ENCODE measurements around the gene NRCAM.

The NRCAM gene

DNA sequence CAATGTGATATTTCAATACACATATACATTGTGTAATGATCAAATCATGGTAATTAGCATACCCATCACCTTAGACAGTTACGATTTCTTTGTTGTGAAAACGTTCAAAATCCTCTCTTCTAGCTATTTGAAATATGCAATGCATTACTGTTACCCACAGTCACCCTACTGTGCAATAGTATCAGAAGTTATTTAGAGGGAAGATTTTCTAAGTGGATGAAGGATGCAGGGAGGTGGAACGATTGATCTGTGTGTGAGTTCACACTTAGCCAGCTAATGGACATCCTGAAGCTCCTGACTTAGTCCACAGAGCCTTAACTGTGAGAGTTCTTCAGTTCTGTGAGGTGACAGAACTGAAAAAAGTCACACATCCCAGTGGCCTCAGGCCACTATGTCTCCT lies 228.9 kb downstream of the NRCAM start:
- FAIRE-seq (peak; percentile 13), DNase-seq (ENCODE audit: insufficient read length, low spot score) (no peak)
- TF ChIP-seq TAF1 (IDR thresholded peaks at IDR 0.05; ENCODE audit: low read depth, low read length), result no peak
- no peak for TF ChIP-seq POU2F2 (IDR thresholded peaks at IDR 0.05; ENCODE audit: low read depth, low read length)
- TF ChIP-seq POLR2A (IDR thresholded peaks at IDR 0.05; ENCODE audit: low read depth, low read length), result no peak
- no peak for TF ChIP-seq SPI1 (IDR thresholded peaks at IDR 0.05; ENCODE audit: low read depth, low read length)
- no peak for TF ChIP-seq PAX5 (IDR thresholded peaks at IDR 0.05; ENCODE audit: insufficient read depth, low read length, severe bottlenecking)
- TF ChIP-seq POLR2AphosphoS5 (IDR thresholded peaks at IDR 0.05; ENCODE audit: low read depth, low read length), result no peak

GRCh38 chr7:108226816-108227299 lies 229.4 kb downstream of the NRCAM start:
- TF ChIP-seq POLR2A (IDR thresholded peaks at IDR 0.05; ENCODE audit: low read depth, low read length) (no peak), SPI1 (IDR thresholded peaks at IDR 0.05; ENCODE audit: low read depth, low read length) (no peak), PAX5 (IDR thresholded peaks at IDR 0.05; ENCODE audit: insufficient read depth, low read length, severe bottlenecking) (no peak), POU2F2 (IDR thresholded peaks at IDR 0.05; ENCODE audit: low read depth, low read length) (no peak), TAF1 (IDR thresholded peaks at IDR 0.05; ENCODE audit: low read depth, low read length) (no peak), POLR2AphosphoS5 (IDR thresholded peaks at IDR 0.05; ENCODE audit: low read depth, low read length) (no peak)
- FAIRE-seq (no peak), DNase-seq (ENCODE audit: insufficient read length, low spot score) (no peak)

DNA sequence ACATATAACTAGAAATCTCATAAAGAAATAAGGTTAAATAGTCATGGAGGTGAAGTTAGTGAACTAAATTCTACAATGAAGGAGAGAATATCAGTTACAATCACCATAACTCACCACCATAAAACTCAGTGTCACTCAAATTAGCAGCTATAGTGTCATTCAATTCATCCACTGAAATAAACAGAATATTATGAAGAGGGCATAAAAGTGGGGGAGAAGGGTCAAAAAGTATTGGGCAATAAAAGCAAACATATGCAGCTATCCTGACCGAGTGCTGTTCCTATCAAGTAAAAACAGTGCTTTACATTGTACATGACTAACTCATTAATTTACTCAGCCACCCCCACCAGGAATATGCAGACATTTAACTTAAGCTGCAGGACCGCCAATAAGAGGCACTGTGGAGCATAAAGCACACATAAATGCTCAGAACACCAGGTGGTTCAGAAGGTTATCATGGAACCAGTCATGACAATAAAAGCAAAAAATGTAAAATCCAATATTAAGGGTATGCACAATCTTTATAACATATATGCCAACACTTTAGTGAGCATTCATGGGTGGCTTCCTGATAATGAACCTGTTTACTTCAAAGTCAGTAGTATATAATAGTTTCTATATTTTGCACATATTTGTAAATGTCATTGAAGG lies 230.6 kb downstream of the NRCAM start:
- no peak for TF ChIP-seq PAX5 (IDR thresholded peaks at IDR 0.05; ENCODE audit: insufficient read depth, low read length, severe bottlenecking)
- DNase-seq (ENCODE audit: insufficient read length, low spot score), result no peak
- peak; percentile 41 for FAIRE-seq

DNA sequence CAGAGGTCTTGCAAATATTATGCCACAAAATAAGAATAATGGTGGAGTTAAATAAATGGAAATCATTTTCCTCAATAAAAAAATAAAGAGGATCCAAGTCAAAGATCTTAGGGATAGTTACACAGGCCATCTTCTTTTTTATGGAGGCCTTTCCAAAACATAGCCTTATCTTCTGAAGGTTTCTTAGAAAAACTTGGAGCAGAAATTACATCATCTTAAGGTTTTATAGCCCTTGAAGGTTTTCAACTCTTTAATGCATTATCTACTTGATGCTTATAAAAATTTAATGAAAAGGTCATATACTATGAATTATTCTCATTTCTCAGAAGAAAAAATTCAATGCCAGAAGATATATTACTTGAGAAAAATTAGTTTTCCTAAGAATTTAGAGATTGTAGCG lies 231.8 kb downstream of the NRCAM start:
- TF ChIP-seq POU2F2 (IDR thresholded peaks at IDR 0.05; ENCODE audit: low read depth, low read length) (no peak), POLR2A (IDR thresholded peaks at IDR 0.05; ENCODE audit: low read depth, low read length) (no peak), POLR2AphosphoS5 (IDR thresholded peaks at IDR 0.05; ENCODE audit: low read depth, low read length) (no peak), TAF1 (IDR thresholded peaks at IDR 0.05; ENCODE audit: low read depth, low read length) (no peak)
- DNase-seq (ENCODE audit: insufficient read length, low spot score) (no peak), FAIRE-seq (no peak)

- no peak for FAIRE-seq
Measured at GRCh38 chr7:108222236-108222892, 233.9 kb downstream of the NRCAM start.

DNA sequence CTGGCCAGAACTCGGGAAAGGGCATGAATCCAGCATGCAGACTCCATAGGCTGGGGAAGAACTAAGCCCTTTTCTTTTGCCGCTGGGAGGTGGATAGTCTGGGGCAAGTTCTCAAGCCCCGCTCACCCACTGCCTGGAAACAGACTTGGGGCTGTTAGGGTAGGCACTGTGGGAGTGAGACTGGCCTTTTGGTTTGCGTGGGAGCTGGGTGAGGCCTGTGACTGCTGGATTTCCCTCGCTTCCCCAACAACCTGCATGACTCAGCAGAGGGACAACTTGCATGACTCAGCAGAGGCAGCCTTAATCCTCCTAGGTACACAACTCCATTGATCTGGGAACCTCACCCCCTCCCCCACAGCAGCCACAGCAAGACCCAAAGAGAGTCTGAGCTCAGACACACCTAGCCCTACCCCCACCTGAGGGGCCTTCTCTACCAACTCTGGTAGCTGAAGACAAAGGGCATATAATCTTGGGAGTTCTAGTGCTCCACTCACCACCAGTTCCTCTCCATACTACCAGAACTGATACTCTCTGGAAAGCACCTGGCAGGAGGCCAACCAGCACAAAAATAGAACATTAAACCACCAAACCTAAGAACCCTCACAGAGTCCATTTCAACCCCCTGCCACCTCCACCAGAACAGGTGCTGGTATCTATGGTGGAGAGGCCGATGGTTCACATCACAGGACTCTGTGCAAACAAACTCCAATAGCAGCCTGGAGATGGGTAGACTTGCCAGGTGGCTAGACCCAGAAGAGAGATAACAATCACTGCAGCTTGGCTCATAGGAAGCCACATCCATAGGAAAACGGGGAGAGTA lies 244.6 kb downstream of the NRCAM start:
- TF ChIP-seq POU2F2 (IDR thresholded peaks at IDR 0.05; ENCODE audit: low read depth, low read length) (no peak), SPI1 (IDR thresholded peaks at IDR 0.05; ENCODE audit: low read depth, low read length) (peak; percentile 83), POLR2AphosphoS5 (IDR thresholded peaks at IDR 0.05; ENCODE audit: low read depth, low read length) (0 out of 2 replicates have a peak, but pooled peaks have one; percentile 14)
- FAIRE-seq (no peak), DNase-seq (ENCODE audit: insufficient read length, low spot score) (no peak)

More at GRCh38 chr7:108222236-108222892, 233.9 kb downstream of the NRCAM start:
- no peak for TF ChIP-seq TAF1 (IDR thresholded peaks at IDR 0.05; ENCODE audit: low read depth, low read length)
- no peak for TF ChIP-seq PAX5 (IDR thresholded peaks at IDR 0.05; ENCODE audit: insufficient read depth, low read length, severe bottlenecking)
- no peak for TF ChIP-seq POLR2A (IDR thresholded peaks at IDR 0.05; ENCODE audit: low read depth, low read length)
- TF ChIP-seq POLR2AphosphoS5 (IDR thresholded peaks at IDR 0.05; ENCODE audit: low read depth, low read length), result no peak
- no peak for DNase-seq (ENCODE audit: insufficient read length, low spot score)

DNA sequence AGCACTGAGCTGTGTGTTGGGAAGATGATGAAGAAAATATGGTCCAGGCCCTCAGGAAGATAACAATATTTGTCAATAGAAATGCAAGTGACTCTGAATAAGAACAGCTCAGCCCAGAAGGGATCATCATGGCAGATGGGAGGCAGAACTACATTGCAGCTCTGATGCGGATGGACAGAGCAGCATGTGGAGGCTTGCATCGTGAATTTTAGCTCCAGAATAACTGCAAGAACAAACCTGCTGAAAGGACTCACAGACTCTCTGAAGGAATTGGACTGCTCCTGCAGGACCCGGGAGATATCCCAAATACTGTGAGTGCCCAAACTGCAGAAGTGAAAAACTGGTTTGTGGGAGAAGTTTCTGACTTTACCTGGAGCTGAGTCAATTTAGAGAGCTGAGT lies 245.4 kb downstream of the NRCAM start:
- TF ChIP-seq POU2F2 (IDR thresholded peaks at IDR 0.05; ENCODE audit: low read depth, low read length) (no peak), POLR2AphosphoS5 (IDR thresholded peaks at IDR 0.05; ENCODE audit: low read depth, low read length) (no peak), POLR2A (IDR thresholded peaks at IDR 0.05; ENCODE audit: low read depth, low read length) (no peak), SPI1 (IDR thresholded peaks at IDR 0.05; ENCODE audit: low read depth, low read length) (no peak), PAX5 (IDR thresholded peaks at IDR 0.05; ENCODE audit: insufficient read depth, low read length, severe bottlenecking) (no peak), TAF1 (IDR thresholded peaks at IDR 0.05; ENCODE audit: low read depth, low read length) (no peak)
- FAIRE-seq (no peak), DNase-seq (ENCODE audit: insufficient read length, low spot score) (no peak)

DNA sequence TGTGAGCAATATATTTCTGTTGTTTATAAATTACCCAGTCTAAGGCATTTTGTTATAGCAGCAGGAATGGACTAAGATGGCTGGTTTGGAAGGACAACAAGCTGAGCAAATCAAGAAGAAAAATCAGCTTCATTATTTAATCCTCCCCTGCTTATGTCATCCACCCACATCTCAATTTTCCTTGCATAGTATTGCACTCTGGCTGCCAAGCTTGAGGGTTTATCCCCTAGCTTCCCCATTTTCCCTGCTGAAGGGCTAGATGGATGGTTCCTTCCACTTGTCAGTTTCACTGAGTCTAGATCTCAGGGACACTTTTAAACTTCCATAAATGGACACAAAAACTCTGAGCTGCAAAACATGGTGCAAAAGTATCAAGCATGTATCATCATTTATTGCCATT lies 250.9 kb downstream of the NRCAM start:
- DNase-seq (ENCODE audit: insufficient read length, low spot score) (no peak), FAIRE-seq (no peak)
- TF ChIP-seq POLR2A (IDR thresholded peaks at IDR 0.05; ENCODE audit: low read depth, low read length) (no peak), PAX5 (IDR thresholded peaks at IDR 0.05; ENCODE audit: insufficient read depth, low read length, severe bottlenecking) (no peak), TAF1 (IDR thresholded peaks at IDR 0.05; ENCODE audit: low read depth, low read length) (no peak), POLR2AphosphoS5 (IDR thresholded peaks at IDR 0.05; ENCODE audit: low read depth, low read length) (no peak), SPI1 (IDR thresholded peaks at IDR 0.05; ENCODE audit: low read depth, low read length) (no peak), POU2F2 (IDR thresholded peaks at IDR 0.05; ENCODE audit: low read depth, low read length) (no peak)

- no peak for DNase-seq (ENCODE audit: insufficient read length, low spot score)
- no peak for FAIRE-seq
- TF ChIP-seq SPI1 (IDR thresholded peaks at IDR 0.05; ENCODE audit: low read depth, low read length), result no peak
- TF ChIP-seq POLR2AphosphoS5 (IDR thresholded peaks at IDR 0.05; ENCODE audit: low read depth, low read length), result no peak
- TF ChIP-seq POLR2A (IDR thresholded peaks at IDR 0.05; ENCODE audit: low read depth, low read length), result no peak
- TF ChIP-seq TAF1 (IDR thresholded peaks at IDR 0.05; ENCODE audit: low read depth, low read length), result no peak
- TF ChIP-seq PAX5 (IDR thresholded peaks at IDR 0.05; ENCODE audit: insufficient read depth, low read length, severe bottlenecking), result no peak
- TF ChIP-seq POU2F2 (IDR thresholded peaks at IDR 0.05; ENCODE audit: low read depth, low read length), result no peak
Measured at GRCh38 chr7:108204281-108204796, 251.9 kb downstream of the NRCAM start.

All from GM12891 (cell line).